SK-N-MC (cell line): ENCODE measurements around the gene PLXNC1.

Source experiments
- EZH2 ChIP-seq: fragments of 200-600 bp; sonication (generic); IDR thresholded peaks from one replicate; pipeline ENCODE4 v1.6.1; 2017; ENCODE audit warnings: antibody characterized with exemption
- POLR2AphosphoS5 ChIP-seq: IDR thresholded peaks from 2 replicates; pipeline ENCODE4 v1.6.1; 2012; ENCODE audit warnings: mild to moderate bottlenecking, low read depth, low read length, borderline replicate concordance

DNA sequence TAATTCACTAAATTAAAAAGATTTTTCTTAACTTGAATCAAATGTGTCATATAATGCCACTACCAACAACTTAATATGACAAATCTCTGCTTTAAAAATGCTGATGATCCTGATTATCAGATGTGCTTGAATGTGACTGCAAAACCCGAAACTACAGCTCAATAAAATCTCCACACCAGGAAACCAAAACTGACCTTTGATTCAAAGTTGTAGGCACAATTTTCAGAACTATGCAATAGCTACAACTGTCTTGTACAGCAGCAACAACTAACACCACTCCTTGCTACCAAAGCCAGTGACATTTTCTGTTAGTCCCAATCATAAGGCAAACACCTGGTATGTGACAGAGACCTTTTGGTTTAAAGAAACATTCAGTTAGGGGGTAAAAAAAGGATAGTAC, 164.0 kb downstream of the PLXNC1 start:
- TF ChIP-seq POLR2AphosphoS5 (no peak), EZH2 (no peak)
